HCT116 (cell line): ENCODE measurements around the gene SLFN14. TPM values are rescaled to one million over a fixed set of nuclear protein-coding genes. Genes with fewer than 3 reads are reported as not detected.

Experiments used
- ATAC-seq: fragments of 200-7000 bp; cut with Tn5 transposase; 2 replicates; pipeline ENCODE4 v1.9.1; 2020; ENCODE audit warnings: mild to moderate bottlenecking, moderate library complexity
- BruUV-seq: library from RNA; stranded (reverse); fragments of 400-500 nt; replicated peaks from 2 replicates; lab custom pipeline; 2021; lab: Mats Ljungman, UMichigan
- CTCF ChIA-PET: fragments of 300-600 bp; sonication (Branson Sonifier 250); formaldehyde crosslinking; loops from one replicate; lab custom pipeline; 2021; ENCODE audit warnings: antibody characterized with exemption; lab: Charles Lee
- POLR2A ChIA-PET: fragments of 300-600, 350-600 bp; sonication (Branson Sonifier 250); formaldehyde crosslinking; loops from one replicate; lab custom pipeline; 2021; ENCODE audit warnings: antibody characterized with exemption; lab: Charles Lee
- RAD21 ChIA-PET, 2 experiments: fragments of 300-600 bp; sonication (Branson Sonifier 250); formaldehyde crosslinking; loops; one replicate each; lab custom pipeline; 2023; ENCODE audit warnings: low total read pairs in 2 of 2; ENCODE audit not compliant: uncharacterized antibody in 2 of 2, unreplicated experiment in 2 of 2, low non-redundant PET in 1 of 2; lab: Charles Lee
- DNase-seq: peaks from one replicate; pipeline ENCODE4 v3.0.0-alpha.2; 2010; ENCODE audit warnings: low read depth, low spot score
- H2AFZ ChIP-seq: fragments of 200-600 bp; shearing (Covaris generic), sonication (generic); 2 replicates; pipeline ENCODE4 v1.6.1; 2017; ENCODE audit warnings: low read depth, mixed run types, mixed read lengths, antibody characterized with exemption, low read length; ENCODE audit not compliant: poor library complexity, severe bottlenecking
- H3K27ac ChIP-seq: 2 replicates; pipeline ENCODE4 v1.5.1; 2012; ENCODE audit warnings: low read depth, low read length
- H3K27me3 ChIP-seq: fragments of 200-600 bp; sonication (generic); 2 replicates; pipeline ENCODE4 v1.6.1; 2016; ENCODE audit warnings: mixed run types, low read length, mixed read lengths; ENCODE audit not compliant: insufficient read depth
- H3K36me3 ChIP-seq, 2 experiments: fragments of 200-500 bp in 1 of 2; fragments of 200-600 bp in 1 of 2; sonication (Bioruptor generic) in 1 of 2; sonication (generic) in 1 of 2; 2 replicates each; pipeline versions ENCODE4 v1.5.1 to v1.6.1; 2014 to 2016; ENCODE audit warnings: low read length in 2 of 2, inconsistent platforms in 1 of 2, mixed read lengths in 1 of 2, mixed run types in 1 of 2; ENCODE audit not compliant: insufficient read depth in 2 of 2, control insufficient read depth in 1 of 2
- H3K4me1 ChIP-seq, 2 experiments: fragments of 200-600 bp in 1 of 2; sonication (generic) in 1 of 2; 2 replicates each; pipeline versions ENCODE4 v1.5.1 to v1.6.1; 2012 to 2017; ENCODE audit warnings: low read length in 2 of 2, inconsistent platforms in 1 of 2, mild to moderate bottlenecking in 1 of 2, mixed read lengths in 1 of 2, mixed run types in 1 of 2, moderate library complexity in 1 of 2; ENCODE audit not compliant: insufficient read depth in 2 of 2, control insufficient read depth in 1 of 2
- H3K4me2 ChIP-seq: fragments of 200-600 bp; sonication (generic); 2 replicates; pipeline ENCODE4 v1.6.1; 2017; ENCODE audit warnings: mixed run types, low read length, mixed read lengths
- H3K4me3 ChIP-seq, 2 experiments: fragments of 200-600 bp in 1 of 2; sonication (generic) in 1 of 2; replicated peaks in 1 of 2; 2 replicates each; pipeline ENCODE4 v1.5.1; 2011 to 2016; ENCODE audit warnings: low read length in 2 of 2, control low read depth in 1 of 2, low read depth in 1 of 2, mild to moderate bottlenecking in 1 of 2, mixed read lengths in 1 of 2, mixed run types in 1 of 2
- H3K79me2 ChIP-seq: fragments of 200-600 bp; sonication (generic); 2 replicates; pipeline ENCODE4 v1.6.1; 2017; ENCODE audit warnings: mild to moderate bottlenecking, mixed run types, low read length, moderate library complexity, mixed read lengths; ENCODE audit not compliant: insufficient read depth
- H3K9ac ChIP-seq: fragments of 200-600 bp; sonication (generic); 2 replicates; pipeline ENCODE4 v1.6.1; 2016; ENCODE audit warnings: low read length, mixed read lengths
- H3K9me2 ChIP-seq: fragments of 200-600 bp; sonication (generic), shearing (Covaris generic); 2 replicates; pipeline ENCODE4 v1.6.1; 2017; ENCODE audit warnings: mixed run types, mild to moderate bottlenecking, moderate library complexity; ENCODE audit not compliant: insufficient read depth
- H3K9me3 ChIP-seq, 2 experiments: fragments of 200-500 bp in 1 of 2; fragments of 200-600 bp in 1 of 2; sonication (Bioruptor generic) in 1 of 2; sonication (generic) in 1 of 2; 2 replicates each; pipeline ENCODE4 v1.6.1; 2014 to 2017; ENCODE audit warnings: low read length in 2 of 2, mixed read lengths in 2 of 2, inconsistent platforms in 1 of 2, low read depth in 1 of 2, mild to moderate bottlenecking in 1 of 2, mixed run types in 1 of 2, moderate library complexity in 1 of 2; ENCODE audit not compliant: control insufficient read depth in 1 of 2, insufficient read depth in 1 of 2
- H4K20me1 ChIP-seq: fragments of 200-600 bp; sonication (generic), shearing (Covaris generic); 2 replicates; pipeline ENCODE4 v1.6.1; 2017; ENCODE audit warnings: mixed run types, mild to moderate bottlenecking, moderate library complexity; ENCODE audit not compliant: insufficient read depth
- CEBPB ChIP-seq: IDR thresholded peaks from 2 replicates; pipeline ENCODE4 v1.6.1; 2012; ENCODE audit warnings: low read depth
- EGR1 ChIP-seq: IDR thresholded peaks from 2 replicates; pipeline ENCODE4 v1.6.1; 2012; ENCODE audit warnings: low read depth
- FOSL1 ChIP-seq: IDR thresholded peaks from 2 replicates; pipeline ENCODE4 v1.6.1; 2012; ENCODE audit warnings: low read depth
- POLR2AphosphoS5 ChIP-seq: IDR thresholded peaks from 2 replicates; pipeline ENCODE4 v1.6.1; 2011; ENCODE audit warnings: mild to moderate bottlenecking, low read depth, low read length, moderate library complexity
- REST ChIP-seq: IDR thresholded peaks from 2 replicates; pipeline ENCODE4 v1.6.1; 2012; ENCODE audit warnings: low read depth
- TCF7L2 ChIP-seq: IDR thresholded peaks from 2 replicates; pipeline ENCODE4 v1.7.0; 2011; ENCODE audit warnings: borderline replicate concordance, inconsistent platforms; ENCODE audit not compliant: insufficient read depth, insufficient read length; ENCODE audit errors: extremely low read depth
- ZBTB33 ChIP-seq: IDR thresholded peaks from 2 replicates; pipeline ENCODE4 v1.6.1; 2011; ENCODE audit warnings: mild to moderate bottlenecking, low read length, moderate library complexity; ENCODE audit not compliant: insufficient replicate concordance; ENCODE audit errors: extremely low read depth
- intact Hi-C: fragments of 100-400 bp; cut with micrococcal nuclease; formaldehyde crosslinking; loops from 2 replicates; pipeline ENCODE4 v1.10.0; 2022
- total RNA-seq: library from RNA; stranded (reverse); gene quantifications from one replicate; pipeline ENCODE4 v1.2.1, GENCODE V29; 2021; ENCODE audit not compliant: unreplicated experiment

The SLFN14 gene
- total RNA-seq, 1 experiment from 2014 or later, result not detected

GRCh38 chr17:35531160-35531559, 29.5 kb downstream of the SLFN14 start:
- POLR2A ChIA-PET, result no interaction called here
- CTCF ChIA-PET, result no interaction called here
- DNase-seq, result no peak
- Histone ChIP-seq H3K9ac (no peak overlapping the region), H3K4me1 (no peaks in the 10 kb centered on the region)
- TF ChIP-seq FOSL1, result no peak
- no peak for TF ChIP-seq POLR2AphosphoS5
- TF ChIP-seq TCF7L2, result no peak
- TF ChIP-seq EGR1, result no peak
- TF ChIP-seq ZBTB33, result no peak
- TF ChIP-seq REST, result no peak
- TF ChIP-seq CEBPB, result no peak
- TF ChIP-seq, all 23 proteins: peak for 0
- Histone ChIP-seq H3K9me2 (no peaks in the 10 kb centered on the region), H3K9me3 (no peaks in the 10 kb centered on the region), H3K4me3 (no peak overlapping the region), H3K36me3 (no peaks in the 10 kb centered on the region), H3K27me3 (no peaks in the 10 kb centered on the region), H2AFZ (no peak overlapping the region), H3K79me2 (no peaks in the 10 kb centered on the region), H4K20me1 (no peaks in the 10 kb centered on the region), H3K27ac (no peak overlapping the region), H3K4me2 (no peak overlapping the region)
- no peak for ATAC-seq
- BruUV-seq, result no TSS peak
- intact Hi-C loops, result loop anchor here (5.0 kb wide), 1 partner anchor 1109 kb away; no protein-coding TSS in a partner anchor
- RAD21 ChIA-PET, result no interaction called here
